H9 (cell line): ENCODE results near the gene SEMA4C. TPM values are rescaled to one million over a fixed set of nuclear protein-coding genes. Genes with fewer than 3 reads are reported as not detected.

ENCODE experiments used
- DNase-seq: peaks from one replicate; pipeline ENCODE4 v3.0.0-alpha.2; 2017
- H2AFZ ChIP-seq: one replicate; pipeline ENCODE4 v1.6.1; 2013; ENCODE audit warnings: mild to moderate bottlenecking, low read length, control low read depth, moderate library complexity
- H2AK5ac ChIP-seq: 2 replicates; pipeline ENCODE4 v1.6.1; 2013; ENCODE audit warnings: low read length, control low read depth, mixed read lengths; ENCODE audit not compliant: insufficient read length
- H2BK120ac ChIP-seq: one replicate; pipeline ENCODE4 v1.6.1; 2013; ENCODE audit warnings: low read depth, mild to moderate bottlenecking, low read length, control low read depth, inconsistent platforms; ENCODE audit not compliant: poor library complexity, severe bottlenecking
- H2BK12ac ChIP-seq: 2 replicates; pipeline ENCODE4 v1.6.1; 2013; ENCODE audit warnings: low read length, control low read depth, mixed read lengths, low read depth; ENCODE audit not compliant: insufficient read length
- H2BK15ac ChIP-seq: 2 replicates; pipeline ENCODE4 v1.6.1; 2013; ENCODE audit warnings: low read depth, low read length, control low read depth
- H2BK20ac ChIP-seq: one replicate; pipeline ENCODE4 v1.6.1; 2013; ENCODE audit warnings: low read depth, mild to moderate bottlenecking, low read length, control low read depth, inconsistent platforms; ENCODE audit not compliant: poor library complexity, severe bottlenecking
- H2BK5ac ChIP-seq: 2 replicates; pipeline ENCODE4 v1.6.1; 2013; ENCODE audit warnings: low read length, control low read depth, mixed read lengths; ENCODE audit not compliant: insufficient read length
- H3K14ac ChIP-seq: 2 replicates; pipeline ENCODE4 v1.6.1; 2013; ENCODE audit warnings: low read length, control low read depth; ENCODE audit not compliant: insufficient read depth
- H3K18ac ChIP-seq: 2 replicates; pipeline ENCODE4 v1.6.1; 2013; ENCODE audit warnings: low read depth, mild to moderate bottlenecking, mixed read lengths, low read length, control low read depth; ENCODE audit not compliant: insufficient read length
- H3K23ac ChIP-seq: 2 replicates; pipeline ENCODE4 v1.6.1; 2013; ENCODE audit warnings: low read length, control low read depth, mixed read lengths, low read depth; ENCODE audit not compliant: insufficient read length
- H3K23me2 ChIP-seq: 2 replicates; pipeline ENCODE4 v1.6.1; 2013; ENCODE audit warnings: low read depth, mild to moderate bottlenecking, mixed read lengths, low read length, control low read depth; ENCODE audit not compliant: insufficient read length, poor library complexity, severe bottlenecking
- H3K27ac ChIP-seq: 2 replicates; pipeline ENCODE4 v1.5.1; 2013; ENCODE audit warnings: low read length, control low read depth, mixed read lengths, low read depth; ENCODE audit not compliant: insufficient read length
- H3K27me3 ChIP-seq: 2 replicates; pipeline ENCODE4 v1.6.1; 2013; ENCODE audit warnings: low read length, control low read depth, inconsistent platforms; ENCODE audit not compliant: insufficient read depth
- H3K4ac ChIP-seq: 2 replicates; pipeline ENCODE4 v1.6.1; 2013; ENCODE audit warnings: low read depth, mild to moderate bottlenecking, control low read depth, inconsistent platforms, low read length, moderate library complexity
- H3K4me1 ChIP-seq: 2 replicates; pipeline ENCODE4 v1.6.1; 2013; ENCODE audit warnings: low read length, control low read depth, inconsistent platforms; ENCODE audit not compliant: insufficient read depth
- H3K4me2 ChIP-seq: 2 replicates; pipeline ENCODE4 v1.6.1; 2013; ENCODE audit warnings: low read length, control low read depth, mixed read lengths; ENCODE audit not compliant: insufficient read length, insufficient read depth
- H3K56ac ChIP-seq: 2 replicates; pipeline ENCODE4 v1.6.1; 2013; ENCODE audit warnings: low read depth, mild to moderate bottlenecking, mixed read lengths, low read length, control low read depth; ENCODE audit not compliant: insufficient read length
- H3K79me1 ChIP-seq: 2 replicates; pipeline ENCODE4 v1.6.1; 2013; ENCODE audit warnings: low read depth, mild to moderate bottlenecking, moderate library complexity, low read length, control low read depth, inconsistent platforms; ENCODE audit not compliant: insufficient read depth, poor library complexity, severe bottlenecking
- H3K79me2 ChIP-seq: 2 replicates; pipeline ENCODE4 v1.6.1; 2013; ENCODE audit warnings: low read length, control low read depth, inconsistent platforms; ENCODE audit not compliant: insufficient read depth
- H3K9ac ChIP-seq: 2 replicates; pipeline ENCODE4 v1.6.1; 2013; ENCODE audit warnings: low read length, control low read depth, mixed read lengths; ENCODE audit not compliant: insufficient read length; ENCODE audit errors: extremely low read depth
- H3K9me3 ChIP-seq: one replicate; pipeline ENCODE4 v1.6.1; 2013; ENCODE audit warnings: low read depth, low read length, inconsistent platforms; ENCODE audit not compliant: control insufficient read depth
- H3T11ph ChIP-seq: one replicate; pipeline ENCODE4 v1.6.1; 2013; ENCODE audit warnings: mild to moderate bottlenecking, low read length, control low read depth, inconsistent platforms
- H4K20me1 ChIP-seq: one replicate; pipeline ENCODE4 v1.6.1; 2013; ENCODE audit not compliant: control insufficient read depth, insufficient read length, insufficient read depth
- H4K5ac ChIP-seq: 2 replicates; pipeline ENCODE4 v1.6.1; 2013; ENCODE audit warnings: low read depth, mild to moderate bottlenecking, mixed read lengths, low read length, control low read depth; ENCODE audit not compliant: insufficient read length
- H4K8ac ChIP-seq: replicated peaks from 2 replicates; pipeline ENCODE4 v1.6.1; 2013; ENCODE audit warnings: low read length, control low read depth, mixed read lengths, low read depth; ENCODE audit not compliant: insufficient read length
- H4K91ac ChIP-seq: 2 replicates; pipeline ENCODE4 v1.6.1; 2013; ENCODE audit warnings: low read depth, mild to moderate bottlenecking, moderate library complexity, mixed read lengths, low read length, control low read depth; ENCODE audit not compliant: insufficient read length
- H3K27ac Mint-ChIP-seq, 3 experiments: 2 replicates in 2 of 3; 3 replicates in 1 of 3; pipeline ENCODE4 v1.8.0; 2020 to 2021; ENCODE audit warnings: mixed read lengths in 3 of 3, mild to moderate bottlenecking in 1 of 3, moderate library complexity in 1 of 3
- H3K27me3 Mint-ChIP-seq: 2 replicates; pipeline ENCODE4 v1.8.0; 2021; ENCODE audit warnings: low read depth, mild to moderate bottlenecking, moderate library complexity, mixed read lengths
- H3K36me3 Mint-ChIP-seq, 3 experiments: 2 replicates in 2 of 3; 3 replicates in 1 of 3; pipeline ENCODE4 v1.8.0; 2020 to 2021; ENCODE audit warnings: low read depth in 3 of 3, mixed read lengths in 3 of 3; ENCODE audit not compliant: insufficient read depth in 1 of 3
- H3K4me1 Mint-ChIP-seq, 2 experiments: 2 replicates each; pipeline ENCODE4 v1.8.0; 2020; ENCODE audit warnings: mixed read lengths in 2 of 2
- H3K4me3 Mint-ChIP-seq, 2 experiments: 2 replicates in 1 of 2; 3 replicates in 1 of 2; pipeline ENCODE4 v1.8.0; 2020 to 2021; ENCODE audit warnings: mild to moderate bottlenecking in 2 of 2, mixed read lengths in 2 of 2, moderate library complexity in 1 of 2
- H3K9me3 Mint-ChIP-seq, 2 experiments: 2 replicates in 1 of 2; 3 replicates in 1 of 2; pipeline ENCODE4 v1.8.0; 2020; ENCODE audit warnings: mild to moderate bottlenecking in 2 of 2, mixed read lengths in 2 of 2, moderate library complexity in 1 of 2
- WGBS: extraction: QIAGEN DNeasy Blood & Tissue Kit; methylation state at CpG from one replicate; pipeline ENCODE4 v1.1.7; 2013; ENCODE audit warnings: missing lambda C conversion rate, low lambda C conversion rate, mixed read lengths; ENCODE audit not compliant: insufficient read length; ENCODE audit errors: extremely low coverage; 5-methylcytosine and 5-hydroxymethylcytosine counted together
- total RNA-seq: library from RNA; stranded (reverse); gene quantifications from 2 replicates; pipeline ENCODE4 v1.2.1, GENCODE V29; 2021
- TF ChIP-seq, protein P1 (sequence below): fragments of 200-600 bp; sonication (generic); conservative IDR thresholded peaks from 3 replicates; pipeline ENCODE4 v1.8.0; 2021; ENCODE audit warnings: antibody characterized with exemption, mild to moderate bottlenecking

SEMA4C gene
- total RNA-seq, 1 experiment from 2014 or later = 81.6 TPM

- Histone ChIP-seq H4K91ac (no peak overlapping the region), H3K9me3 (no peaks in the 10 kb centered on the region), H4K20me1 (no peaks in the 10 kb centered on the region), H2BK120ac (no peak overlapping the region), H2BK15ac (no peak overlapping the region), H3K23me2 (no peaks in the 10 kb centered on the region), H2AFZ (no peak overlapping the region), H3K27ac (no peak overlapping the region), H3K4me1 (peaks cover 2% of the 10 kb centered on the region; the same call in 1 of the 2 replicates), H2AK5ac (no peak overlapping the region), H3K4me2 (no peak overlapping the region), H4K8ac (no peak overlapping the region), H3K79me2 (no peaks in the 10 kb centered on the region), H3K23ac (no peak overlapping the region), H3K27me3 (no peaks in the 10 kb centered on the region), H2BK12ac (no peak overlapping the region), H3T11ph (no peak overlapping the region), H3K14ac (peak overlapping the region; percentile 68; the same call in 1 of the 2 replicates), H3K79me1 (no peaks in the 10 kb centered on the region), H3K4ac (no peak overlapping the region), H4K5ac (no peak overlapping the region), H3K56ac (no peak overlapping the region), H2BK20ac (no peak overlapping the region), H3K18ac (no peak overlapping the region), H3K9ac (no peak overlapping the region), H2BK5ac (no peak overlapping the region)
- Mint-ChIP-seq H3K27me3 (no peaks in the 10 kb centered on the region), H3K4me3 (no peak overlapping the region), H3K27ac (no peak overlapping the region; a peak in 1 of 7 replicates), H3K36me3 (no peaks in the 10 kb centered on the region), H3K4me1 (peaks cover 14 to 22% of the 10 kb centered on the region in 2 experiments), H3K9me3 (no peaks in the 10 kb centered on the region)
- peak; percentile 62 for DNase-seq
- TF ChIP-seq, protein P1, sequence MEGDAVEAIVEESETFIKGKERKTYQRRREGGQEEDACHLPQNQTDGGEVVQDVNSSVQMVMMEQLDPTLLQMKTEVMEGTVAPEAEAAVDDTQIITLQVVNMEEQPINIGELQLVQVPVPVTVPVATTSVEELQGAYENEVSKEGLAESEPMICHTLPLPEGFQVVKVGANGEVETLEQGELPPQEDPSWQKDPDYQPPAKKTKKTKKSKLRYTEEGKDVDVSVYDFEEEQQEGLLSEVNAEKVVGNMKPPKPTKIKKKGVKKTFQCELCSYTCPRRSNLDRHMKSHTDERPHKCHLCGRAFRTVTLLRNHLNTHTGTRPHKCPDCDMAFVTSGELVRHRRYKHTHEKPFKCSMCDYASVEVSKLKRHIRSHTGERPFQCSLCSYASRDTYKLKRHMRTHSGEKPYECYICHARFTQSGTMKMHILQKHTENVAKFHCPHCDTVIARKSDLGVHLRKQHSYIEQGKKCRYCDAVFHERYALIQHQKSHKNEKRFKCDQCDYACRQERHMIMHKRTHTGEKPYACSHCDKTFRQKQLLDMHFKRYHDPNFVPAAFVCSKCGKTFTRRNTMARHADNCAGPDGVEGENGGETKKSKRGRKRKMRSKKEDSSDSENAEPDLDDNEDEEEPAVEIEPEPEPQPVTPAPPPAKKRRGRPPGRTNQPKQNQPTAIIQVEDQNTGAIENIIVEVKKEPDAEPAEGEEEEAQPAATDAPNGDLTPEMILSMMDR = no peak
- WGBS = no CpG with 5 or more reads among the region's 7 CpGs
These were observed 33.4 kb upstream of the SEMA4C start for GRCh38 chr2:96903318-96903717.
